ENCODE data around the gene RNF208.
A peak's percentile ranks its signal among the peaks of the same experiment; 100 is the strongest.

Gene RNF208

DNA sequence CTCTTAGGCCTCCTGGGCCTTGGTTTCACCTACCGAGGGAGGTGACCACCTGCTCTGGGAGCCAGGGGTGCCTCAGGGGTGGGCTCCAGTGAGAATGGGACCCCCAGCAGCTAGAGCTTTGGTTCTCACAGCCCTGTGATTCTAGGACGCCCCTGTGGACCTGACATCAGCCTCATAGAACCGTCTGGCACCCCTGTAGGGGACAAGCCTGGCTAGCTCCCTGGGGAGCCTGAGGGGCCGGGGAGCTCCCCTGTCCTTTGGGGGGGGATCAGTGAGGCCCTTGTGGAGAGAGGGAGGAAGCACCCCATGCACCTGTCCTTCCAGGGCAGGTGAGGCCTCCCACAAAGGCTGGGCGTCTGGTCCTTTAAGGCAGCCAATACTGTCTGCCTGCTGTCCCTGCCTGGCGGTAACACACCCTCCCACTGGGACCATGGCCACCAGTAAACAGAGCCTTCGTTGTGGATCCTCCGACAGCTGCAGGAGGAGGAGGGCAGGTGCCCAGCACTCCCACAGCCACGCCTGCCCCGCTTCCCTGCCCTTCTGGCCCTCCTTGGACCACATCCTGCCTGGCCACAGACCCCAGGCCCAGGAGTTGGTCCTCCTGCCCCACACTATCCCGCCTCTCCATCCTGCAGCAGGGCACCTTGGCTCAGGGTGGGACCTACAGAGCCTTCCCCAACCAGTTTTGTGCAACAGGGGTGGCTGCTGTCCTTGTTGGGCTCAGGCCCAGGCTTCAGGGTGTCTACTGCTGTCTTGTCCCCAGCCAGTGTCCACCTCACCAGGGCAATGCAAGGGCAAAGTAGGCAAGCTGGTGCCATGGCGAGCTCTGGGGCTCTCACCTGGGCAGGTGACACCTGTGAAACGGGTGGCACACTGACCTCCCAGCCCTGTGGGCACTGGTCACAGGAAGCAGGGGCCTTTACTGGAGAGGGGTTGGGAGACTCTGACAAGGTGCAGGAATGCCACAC lies 16.0 kb upstream of the RNF208 start:
- DNase-seq = no peak

DNA sequence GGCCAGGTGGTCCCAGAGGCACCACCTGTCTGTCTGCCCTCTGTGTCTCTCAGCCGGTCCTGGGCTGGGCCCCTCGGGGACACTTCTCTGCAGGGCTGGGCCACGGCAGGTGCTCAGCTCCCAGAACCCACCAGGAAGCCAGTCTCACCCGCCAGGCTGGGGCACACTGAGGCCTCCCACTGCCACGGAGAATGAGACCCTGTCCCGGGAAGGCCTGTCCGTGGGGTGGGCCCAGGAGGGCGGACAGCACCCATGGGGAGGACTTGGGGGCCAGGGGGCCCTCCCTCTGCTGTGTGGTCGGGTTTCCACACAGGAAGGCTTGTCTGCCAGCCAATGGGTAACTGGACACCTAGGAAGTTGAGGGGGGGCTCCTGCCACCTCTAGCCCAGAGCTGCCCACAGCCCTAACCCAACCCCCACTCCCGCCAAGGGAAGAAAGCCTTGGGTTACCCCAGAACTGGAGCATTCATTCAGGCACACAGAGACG lies 14.9 kb upstream of the RNF208 start:
- no peak for DNase-seq

DNA sequence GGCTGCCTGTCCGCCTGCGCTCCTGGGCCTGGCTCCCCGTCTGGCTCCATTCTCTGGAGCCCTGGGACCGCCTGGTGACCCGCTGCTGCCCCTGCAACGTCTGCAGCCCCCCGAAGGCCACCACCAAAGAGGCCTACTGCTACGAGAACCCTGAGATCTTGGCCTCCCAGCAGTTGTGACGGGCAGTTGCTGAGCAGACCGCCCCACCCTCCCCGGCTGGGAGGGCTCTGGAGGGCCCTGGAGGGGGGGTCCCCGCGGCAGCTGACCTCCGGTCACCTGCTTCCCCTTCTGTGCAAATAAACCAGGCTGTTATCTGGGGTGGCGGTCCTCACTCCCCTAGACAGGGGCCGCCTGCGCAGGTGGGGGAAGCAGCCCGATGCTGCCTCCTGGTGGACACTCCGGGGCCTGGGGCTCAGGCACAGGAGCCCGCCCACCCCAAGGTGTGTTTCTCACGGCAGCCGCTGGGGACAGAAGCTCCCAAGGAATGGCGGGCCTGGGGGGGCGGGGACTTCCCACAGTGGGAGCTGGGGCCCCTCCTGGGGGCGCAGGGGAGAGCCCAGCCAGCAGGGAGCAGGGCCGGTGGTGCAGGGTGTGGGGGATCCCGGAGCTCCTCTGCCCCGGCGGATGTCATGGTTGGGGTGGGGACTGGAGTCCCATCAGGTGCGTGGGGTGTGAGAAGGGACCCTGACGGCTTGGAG lies 14.3 kb upstream of the RNF208 start:
- DNase-seq = peak; percentile 69 to 77

DNA sequence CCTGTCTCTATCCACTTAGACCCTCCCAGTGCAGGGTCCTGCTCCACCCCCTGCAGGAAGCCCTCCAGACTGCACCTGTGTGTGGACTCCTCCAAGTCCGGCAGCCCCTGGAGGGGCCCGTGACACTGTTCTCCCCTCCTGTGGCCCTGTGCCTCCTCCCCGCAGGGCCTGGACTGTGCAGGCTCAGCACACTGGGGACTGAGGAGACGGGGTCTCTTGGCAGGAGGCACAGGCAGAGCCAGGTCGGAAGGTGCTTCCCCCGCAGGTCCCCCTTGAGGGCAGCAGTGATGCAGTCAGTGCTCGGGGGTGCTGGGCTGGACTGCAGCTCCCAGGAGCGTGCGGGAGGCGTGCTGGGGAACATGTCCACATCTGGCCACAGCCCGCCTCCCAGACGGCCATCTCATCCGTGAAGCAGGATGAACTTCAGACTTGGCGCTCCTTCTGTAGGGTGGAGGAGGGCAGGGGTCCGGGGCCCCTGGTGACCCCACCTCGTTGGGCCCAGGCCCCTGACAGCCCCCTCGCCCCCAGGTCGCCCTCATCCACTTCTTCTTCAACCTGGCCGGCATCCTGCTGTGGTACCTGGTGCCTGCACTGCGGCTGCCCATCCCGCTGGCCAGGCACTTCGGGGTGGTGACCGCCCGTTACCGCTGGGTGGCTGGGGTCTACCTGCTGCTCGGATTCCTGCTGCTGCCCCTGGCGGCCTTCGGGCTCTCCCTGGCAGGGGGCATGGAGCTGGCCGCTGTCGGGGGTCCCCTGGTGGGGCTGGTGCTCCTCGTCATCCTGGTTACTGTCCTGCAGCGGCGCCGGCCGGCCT lies 13.6 kb upstream of the RNF208 start:
- no peak for DNase-seq

DNA sequence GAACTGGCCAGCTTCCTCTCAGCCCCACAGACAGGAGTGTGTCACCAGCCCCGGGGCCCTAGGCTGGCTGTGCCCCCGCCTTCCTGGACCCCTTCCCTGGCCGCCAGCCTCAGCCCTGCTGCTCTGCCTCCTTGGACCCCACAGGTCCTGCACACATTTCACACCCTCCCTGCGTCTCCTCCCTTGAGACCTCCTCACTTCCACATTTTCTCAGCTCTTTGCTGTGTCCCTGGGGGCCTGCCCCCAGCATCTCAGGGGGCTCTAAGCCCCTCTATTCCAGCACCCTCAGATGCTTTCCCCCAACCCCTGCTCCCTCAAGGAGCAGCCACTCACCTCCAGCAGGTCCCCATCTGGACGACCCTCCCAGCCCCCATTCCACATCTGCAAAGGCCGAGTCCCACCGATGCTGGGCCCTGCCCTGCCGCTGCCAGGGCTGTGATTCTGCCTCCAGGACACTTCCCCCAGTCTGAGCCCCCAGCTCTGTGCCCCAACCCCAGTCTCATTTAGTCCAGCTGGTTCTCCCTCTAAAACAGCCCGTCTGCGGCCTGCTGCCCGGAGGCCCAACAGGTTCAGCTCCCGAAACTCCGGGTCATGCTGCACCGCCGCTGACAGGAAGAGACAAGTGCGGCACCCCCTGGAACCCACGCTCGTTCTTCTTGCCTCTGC lies 12.9 kb upstream of the RNF208 start:
- no peak for DNase-seq

DNA sequence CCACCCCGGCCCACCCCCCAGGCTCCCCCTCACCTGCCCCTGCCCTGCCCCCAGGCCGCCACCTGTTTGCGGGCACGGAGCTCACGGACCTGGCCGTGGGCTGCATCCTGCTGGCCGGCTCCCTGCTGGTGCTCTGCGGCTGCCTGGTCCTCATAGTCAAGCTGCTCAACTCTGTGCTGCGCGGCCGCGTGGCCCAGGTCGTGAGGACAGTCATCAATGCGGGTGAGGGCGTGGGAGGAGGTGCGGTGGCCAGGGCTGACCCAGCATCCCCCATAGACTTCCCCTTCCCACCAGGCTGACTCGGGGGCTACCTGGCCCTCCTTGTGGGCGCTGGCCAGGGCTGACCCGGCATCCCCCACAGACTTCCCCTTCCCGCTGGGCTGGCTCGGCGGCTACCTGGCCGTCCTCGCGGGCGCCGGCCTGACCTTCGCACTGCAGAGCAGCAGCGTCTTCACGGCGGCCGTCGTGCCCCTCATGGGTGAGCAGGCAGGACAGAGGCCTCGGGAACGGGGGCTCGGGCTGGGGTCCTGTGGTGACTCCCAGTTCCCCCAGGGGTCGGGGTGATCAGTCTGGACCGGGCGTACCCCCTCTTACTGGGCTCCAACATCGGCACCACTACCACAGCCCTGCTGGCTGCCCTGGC lies 12.1 kb upstream of the RNF208 start:
- DNase-seq = no peak

DNA sequence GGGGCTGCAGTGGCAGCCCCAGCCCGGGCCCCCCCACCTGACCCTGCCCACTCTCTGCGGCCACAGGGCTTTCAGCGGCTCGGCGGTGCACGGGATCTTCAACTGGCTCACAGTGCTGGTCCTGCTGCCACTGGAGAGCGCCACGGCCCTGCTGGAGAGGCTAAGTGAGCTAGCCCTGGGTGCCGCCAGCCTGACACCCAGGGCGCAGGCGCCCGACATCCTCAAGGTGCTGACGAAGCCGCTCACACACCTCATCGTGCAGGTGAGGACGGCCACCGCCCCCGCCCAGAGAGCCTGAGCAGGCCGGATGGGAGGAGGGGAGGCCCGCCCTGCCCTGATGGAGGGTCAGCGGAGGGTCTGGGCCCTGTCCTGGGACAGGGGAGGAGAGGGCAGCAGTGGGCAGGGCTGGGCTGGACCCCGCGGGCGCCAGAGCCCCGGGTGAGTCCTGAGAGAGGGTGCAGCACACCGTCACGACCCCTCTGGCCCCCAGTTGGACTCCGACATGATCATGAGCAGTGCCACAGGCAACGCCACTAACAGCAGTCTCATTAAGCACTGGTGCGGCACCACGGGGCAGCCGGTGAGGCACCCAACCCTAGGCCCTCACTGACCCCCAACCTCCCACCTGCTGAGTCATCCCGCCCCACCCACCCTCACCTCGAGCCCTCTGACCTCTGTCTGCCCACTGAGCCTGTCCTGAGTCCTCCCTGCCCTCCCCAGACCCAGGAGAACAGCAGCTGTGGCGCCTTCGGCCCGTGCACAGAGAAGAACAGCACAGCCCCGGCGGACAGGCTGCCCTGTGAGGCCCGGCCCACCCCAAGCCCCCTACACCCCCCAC lies 11.3 kb upstream of the RNF208 start:
- DNase-seq = no peak

DNA sequence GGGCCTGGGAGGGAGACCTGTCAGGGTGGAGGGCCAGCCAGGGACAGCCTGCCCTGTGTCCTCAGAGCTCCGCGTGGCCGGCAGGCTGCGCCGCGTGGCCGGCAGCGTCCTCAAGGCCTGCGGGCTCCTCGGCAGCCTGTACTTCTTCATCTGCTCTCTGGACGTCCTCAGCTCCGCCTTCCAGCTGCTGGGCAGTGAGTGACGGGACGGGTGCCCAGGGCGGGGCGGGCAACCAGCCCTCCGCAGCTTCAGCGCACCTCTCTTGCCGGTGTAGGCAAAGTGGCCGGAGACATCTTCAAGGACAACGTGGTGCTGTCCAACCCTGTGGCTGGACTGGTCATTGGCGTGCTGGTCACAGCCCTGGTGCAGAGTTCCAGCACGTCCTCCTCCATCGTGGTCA lies 10.5 kb upstream of the RNF208 start:
- DNase-seq = no peak

DNA sequence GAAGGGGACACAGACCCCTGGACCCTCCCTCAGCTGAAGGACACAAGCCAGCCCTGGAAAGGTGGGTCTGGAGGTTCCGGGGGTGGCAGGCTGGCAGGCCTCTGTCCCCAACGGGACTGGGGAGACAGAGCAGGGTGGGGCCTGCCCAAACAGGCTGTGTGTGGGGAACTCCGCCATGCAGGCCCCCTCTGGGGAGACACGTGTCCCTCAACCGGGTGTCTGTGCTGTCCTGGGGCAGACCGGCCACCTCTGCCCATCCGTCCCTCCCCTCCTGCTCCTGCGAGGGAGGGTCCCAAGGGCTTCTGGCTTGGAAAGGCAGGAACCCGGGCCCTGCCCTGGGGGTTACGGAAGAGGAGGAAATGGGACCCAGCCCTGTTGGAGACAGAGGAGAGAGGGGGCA lies 10.1 kb upstream of the RNF208 start:
- DNase-seq = no peak

DNA sequence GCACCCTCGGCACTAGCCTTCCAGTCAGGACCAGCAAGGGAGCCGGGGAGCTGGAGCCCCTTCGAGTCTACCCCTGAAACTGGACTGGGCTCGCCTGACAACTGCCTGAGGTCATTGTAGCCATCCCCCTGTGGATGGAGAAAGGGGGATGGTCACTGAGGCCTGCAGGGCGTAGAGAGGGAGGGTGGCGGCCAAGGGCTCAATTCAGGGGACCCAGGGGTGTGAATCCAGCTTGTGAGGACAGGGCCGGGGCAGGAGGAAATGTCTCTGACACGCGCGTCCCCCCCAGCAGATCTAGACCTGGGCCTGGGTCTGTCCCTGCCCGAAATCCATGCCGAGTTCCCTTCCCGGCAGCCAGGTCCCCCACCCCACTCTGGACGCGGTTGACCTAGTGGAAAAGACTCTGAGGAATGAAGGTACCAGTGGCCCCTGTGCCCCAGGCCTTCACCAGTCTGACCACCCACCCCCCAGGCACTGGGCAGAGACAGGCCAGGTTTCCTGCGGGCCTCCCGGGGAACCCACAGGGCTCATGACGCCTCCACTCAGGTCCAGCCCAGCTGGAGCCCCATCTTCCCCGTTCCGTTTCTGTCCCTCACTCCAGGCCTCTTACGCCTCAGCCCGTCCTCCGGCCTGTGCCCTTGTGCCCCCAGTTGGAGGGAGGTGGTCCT lies 9.5 kb upstream of the RNF208 start:
- DNase-seq = no peak

DNA sequence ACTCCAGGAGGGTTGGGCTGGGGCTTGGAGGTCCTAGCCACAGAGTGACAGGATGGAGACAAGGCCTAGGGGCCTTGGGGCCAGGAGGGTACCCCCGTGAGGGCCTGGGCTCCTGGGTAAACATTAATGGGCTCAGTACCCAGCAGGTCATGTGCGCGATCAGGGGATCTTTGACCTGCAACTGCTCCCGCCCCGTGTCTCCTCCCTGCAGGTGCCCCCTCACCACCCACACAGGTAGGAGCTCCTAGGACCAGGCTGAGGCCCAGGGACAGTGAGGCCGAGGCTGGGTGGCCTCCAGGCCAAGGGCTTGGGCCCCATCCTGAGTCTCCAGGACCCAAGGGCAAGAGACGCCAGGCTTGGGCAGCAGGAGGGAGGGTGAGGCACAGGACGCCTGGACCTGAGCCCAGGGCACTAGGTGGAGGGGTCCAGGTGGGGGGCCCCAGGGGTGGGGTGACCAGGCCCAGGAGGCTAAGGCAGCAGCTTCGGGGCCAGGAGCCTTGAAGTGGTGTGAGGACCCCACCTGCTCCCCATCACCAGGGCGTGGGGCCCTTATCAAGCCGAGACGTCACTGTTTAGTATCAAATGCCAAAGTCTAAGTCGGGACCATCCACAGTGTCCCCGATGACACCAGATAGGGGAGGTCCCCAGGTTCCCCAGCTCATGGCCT lies 8.8 kb upstream of the RNF208 start, which contains the start of gene SLC34A3:
TSS of gene SLC34A3 (plus strand) at position 197 of the 667 bp plus-strand sequence. CDS start 802 bp downstream, outside the sequence.
- no peak for DNase-seq

DNA sequence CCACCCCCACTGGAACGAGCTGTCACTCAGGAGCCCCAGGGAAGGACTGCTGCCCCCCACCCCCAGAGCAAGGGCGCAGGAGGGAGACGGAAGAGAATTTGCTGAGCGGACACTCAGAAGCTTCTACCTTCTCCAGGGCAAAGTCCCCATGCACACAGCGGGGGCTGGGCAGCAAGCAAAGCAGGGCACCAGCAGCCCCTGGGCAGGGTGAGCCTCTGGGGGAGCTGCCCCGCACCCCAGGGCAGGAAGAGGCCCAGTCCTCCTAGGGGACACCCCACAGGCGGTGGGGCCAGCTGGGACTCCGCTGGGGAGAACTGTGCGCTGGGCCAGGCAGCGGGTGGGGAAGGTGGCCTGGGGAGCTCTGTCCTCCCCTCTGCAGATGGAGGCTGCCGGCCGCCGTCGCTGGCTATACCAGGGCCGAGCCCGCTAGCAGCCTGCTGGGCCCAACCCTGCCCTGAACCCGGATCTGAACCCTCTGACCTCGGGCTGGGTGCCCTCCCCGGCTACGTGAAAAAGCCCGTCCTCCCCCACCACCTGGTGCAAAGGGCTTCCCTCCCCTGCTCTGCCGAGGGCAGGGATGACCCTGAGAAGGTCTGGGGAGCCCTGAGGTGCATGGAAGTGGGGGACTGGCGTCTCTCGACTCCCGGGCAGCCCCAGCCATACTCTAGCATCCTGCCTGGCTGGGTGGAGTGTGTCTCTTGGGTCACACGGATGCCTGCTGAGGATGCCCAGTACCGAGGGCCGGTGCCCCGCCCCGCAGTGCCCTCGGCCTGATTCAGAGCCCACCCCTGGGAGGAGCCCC lies 8.1 kb upstream of the RNF208 start:
- DNase-seq = no peak

DNA sequence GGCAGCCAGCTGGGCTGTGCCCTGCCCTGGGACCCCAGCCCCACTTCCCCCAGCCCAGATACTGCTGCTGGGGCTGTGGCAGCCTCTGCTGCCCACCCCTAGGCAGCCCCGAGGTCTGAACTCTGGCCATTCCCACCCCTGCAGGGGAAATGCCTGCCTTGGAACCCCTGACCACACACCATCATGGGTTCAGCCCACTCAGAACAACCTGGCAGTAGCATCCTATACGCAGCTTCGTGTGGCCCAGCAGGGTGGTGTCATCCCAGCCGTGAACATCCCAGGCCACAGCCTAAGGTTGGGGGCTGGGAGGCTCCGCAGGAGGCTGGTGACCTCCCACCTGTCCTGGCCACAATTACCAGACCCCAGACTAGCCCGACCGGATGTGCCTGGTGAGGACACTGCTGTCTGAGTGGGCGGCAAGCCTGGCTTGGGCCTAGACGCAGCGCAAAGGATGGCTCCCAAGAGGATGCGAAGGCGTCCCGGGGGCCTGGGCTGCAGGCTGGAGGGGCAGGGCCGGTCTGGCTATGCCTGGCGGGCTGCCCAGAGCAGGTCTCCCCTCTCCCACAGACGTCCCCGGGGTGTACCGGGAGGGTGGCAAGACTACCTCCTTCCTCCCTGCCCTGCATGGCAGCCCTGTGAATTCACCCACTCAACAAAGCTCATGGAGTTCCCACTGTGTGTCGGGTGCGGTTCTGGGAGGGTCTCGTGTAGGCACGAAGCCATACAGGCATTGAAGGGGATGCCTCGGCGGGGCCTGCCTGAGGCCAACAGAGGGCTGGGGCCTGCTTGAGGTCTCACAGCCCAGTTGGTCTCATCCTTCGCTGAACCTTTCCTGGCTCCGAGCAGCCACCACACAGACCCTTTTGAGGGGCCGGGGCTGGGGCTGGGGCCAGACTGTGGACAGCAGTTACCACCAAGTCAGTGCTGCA lies 7.2 kb upstream of the RNF208 start:
- no peak for DNase-seq

DNA sequence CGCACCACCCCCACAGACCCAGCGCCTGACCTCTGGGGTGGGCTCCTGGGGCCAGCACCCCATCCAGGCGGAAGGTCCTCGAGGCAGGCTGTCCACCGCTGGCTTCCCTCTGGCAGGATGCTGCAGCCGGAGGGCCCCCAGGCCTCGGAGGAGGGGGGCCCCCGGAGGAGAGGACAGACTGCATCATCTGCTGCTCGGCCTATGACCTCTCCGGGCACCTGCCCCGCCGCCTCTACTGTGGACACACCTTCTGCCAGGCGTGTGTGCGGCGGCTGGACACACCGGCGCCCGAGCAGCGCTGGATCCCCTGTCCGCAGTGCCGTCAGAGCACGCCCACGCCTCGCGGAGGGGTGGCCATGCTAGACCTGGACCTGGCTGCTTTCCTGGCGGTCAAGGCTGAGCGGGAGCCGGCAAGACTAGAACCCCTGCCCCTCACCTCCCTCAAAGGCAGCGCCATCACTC lies 6.5 kb upstream of the RNF208 start:
- DNase-seq = no peak

DNA sequence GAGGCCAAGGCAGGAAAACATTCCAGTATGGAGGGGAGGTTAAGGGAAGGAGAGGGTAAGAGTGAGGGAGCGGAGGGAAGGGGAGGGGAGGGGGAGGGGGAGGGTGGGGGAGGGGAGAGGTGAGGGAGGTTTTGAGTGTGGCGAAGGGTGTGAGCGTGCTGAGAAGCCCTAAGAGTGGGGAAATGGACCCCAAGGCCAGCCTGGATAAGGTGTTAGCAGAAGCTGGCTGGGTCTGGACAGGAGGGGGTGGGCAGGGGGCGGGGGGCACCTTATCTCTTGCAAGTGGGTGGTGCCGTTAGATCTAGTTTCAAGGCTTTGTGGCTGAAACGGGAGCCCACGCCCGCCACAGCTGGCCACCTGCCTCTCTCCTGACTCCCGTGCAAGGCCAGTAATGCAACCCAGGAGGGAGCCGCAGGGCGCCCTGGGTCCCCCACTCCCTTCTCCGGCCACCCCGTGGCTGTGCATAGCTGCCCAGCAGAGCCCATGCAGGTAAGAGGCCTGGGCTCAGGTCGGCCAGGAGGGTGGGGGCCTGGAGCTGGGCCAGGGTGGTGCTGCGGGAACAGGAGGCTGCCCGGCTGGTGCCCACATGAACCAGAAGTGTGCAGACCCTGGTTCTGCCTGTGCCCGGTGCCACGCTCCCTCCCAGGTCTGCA lies 5.9 kb upstream of the RNF208 start:
- DNase-seq = no peak

DNA sequence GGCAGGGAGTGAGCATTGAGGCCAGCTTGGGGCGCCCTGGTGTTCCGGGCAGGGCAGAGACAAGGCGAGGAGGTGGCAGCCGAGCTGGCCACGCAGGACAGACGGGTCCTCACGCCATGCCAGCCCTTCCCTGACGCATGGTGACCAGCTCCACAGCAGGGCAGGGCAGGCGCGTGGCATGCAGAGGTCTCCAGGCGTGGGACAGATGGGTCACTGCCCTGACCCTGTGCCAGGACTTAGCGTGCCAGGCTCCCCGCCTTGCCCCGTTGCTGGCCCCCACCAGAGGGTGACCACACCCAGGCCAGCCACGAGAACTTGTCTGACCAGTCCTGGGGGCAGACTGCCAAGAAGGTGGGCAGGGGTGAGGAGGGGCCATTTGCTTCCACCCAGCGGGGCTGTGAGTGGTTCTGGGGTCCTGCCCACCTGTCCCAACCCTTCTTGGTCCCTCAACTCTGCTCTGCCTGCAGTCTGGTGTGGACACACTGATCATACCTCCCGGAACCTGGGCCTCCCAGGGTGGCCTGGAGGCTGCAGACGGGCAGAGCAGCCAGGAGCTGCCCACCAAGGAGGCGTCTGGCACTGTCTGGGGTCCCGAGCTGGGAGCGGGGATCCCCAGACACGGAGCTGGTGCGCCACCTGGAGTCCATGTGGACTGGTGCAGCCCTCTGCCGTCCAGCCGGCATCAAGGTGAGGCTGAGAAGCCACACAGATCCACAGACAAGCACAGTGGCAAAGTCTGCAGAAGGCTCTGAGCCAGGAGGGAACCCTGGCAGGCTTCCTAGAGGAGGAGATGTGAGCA lies 5.2 kb upstream of the RNF208 start, which contains the start of gene RNF224:
TSS of gene RNF224 (plus strand) at position 449 of the 799 bp plus-strand sequence. CDS start 834 bp downstream, outside the sequence.
- peak; percentile 67 to 68 for DNase-seq
